Loucy (cell line): Measurements from ENCODE around the gene PCYT1A.

Experiments used
- EZH2phosphoT487 ChIP-seq: fragments of 200-600 bp; IDR thresholded peaks from 2 replicates; pipeline ENCODE4 v1.6.1; 2018; ENCODE audit warnings: antibody characterized with exemption, mild to moderate bottlenecking, moderate library complexity, borderline replicate concordance
- TF ChIP-seq, protein P1 (sequence below): fragments of 200-600 bp; sonication (generic); conservative IDR thresholded peaks from 2 replicates; pipeline ENCODE4 v1.5.1; 2014; ENCODE audit warnings: mild to moderate bottlenecking, antibody characterized with exemption, low read length

DNA sequence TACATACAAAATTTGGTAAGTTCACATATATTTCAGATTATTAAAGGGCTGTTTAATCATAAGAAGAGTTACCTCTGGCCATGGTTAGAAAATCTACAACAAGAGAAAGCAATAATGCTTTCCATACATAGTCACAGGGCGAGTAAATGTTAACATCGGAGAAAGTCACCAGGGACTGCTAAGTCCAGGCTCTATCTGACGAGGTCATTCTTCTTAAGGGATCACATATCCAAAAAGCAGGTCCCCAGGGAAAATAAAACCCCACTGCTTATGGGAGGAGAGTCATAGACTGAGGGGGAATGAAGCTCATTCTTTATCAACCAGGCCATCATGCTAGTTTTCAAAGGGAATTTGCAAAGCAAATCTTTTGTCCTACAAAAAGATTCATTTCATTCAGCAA lies 3.1 kb downstream of the PCYT1A start:
- TF ChIP-seq, protein P1, sequence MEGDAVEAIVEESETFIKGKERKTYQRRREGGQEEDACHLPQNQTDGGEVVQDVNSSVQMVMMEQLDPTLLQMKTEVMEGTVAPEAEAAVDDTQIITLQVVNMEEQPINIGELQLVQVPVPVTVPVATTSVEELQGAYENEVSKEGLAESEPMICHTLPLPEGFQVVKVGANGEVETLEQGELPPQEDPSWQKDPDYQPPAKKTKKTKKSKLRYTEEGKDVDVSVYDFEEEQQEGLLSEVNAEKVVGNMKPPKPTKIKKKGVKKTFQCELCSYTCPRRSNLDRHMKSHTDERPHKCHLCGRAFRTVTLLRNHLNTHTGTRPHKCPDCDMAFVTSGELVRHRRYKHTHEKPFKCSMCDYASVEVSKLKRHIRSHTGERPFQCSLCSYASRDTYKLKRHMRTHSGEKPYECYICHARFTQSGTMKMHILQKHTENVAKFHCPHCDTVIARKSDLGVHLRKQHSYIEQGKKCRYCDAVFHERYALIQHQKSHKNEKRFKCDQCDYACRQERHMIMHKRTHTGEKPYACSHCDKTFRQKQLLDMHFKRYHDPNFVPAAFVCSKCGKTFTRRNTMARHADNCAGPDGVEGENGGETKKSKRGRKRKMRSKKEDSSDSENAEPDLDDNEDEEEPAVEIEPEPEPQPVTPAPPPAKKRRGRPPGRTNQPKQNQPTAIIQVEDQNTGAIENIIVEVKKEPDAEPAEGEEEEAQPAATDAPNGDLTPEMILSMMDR, result no peak
- TF ChIP-seq EZH2phosphoT487, result no peak
